ENCODE data around the gene LIMS1. TPM values are rescaled to one million over a fixed set of nuclear protein-coding genes. Genes with fewer than 3 reads are reported as not detected.

LIMS1 gene
- total and polyA plus RNA-seq, 2 experiments from 2014 or later: 82.0 to 122 TPM

GRCh38 chr2:108621087-108621559 is 86.9 kb downstream of the LIMS1 start:
- no peaks in the 10 kb centered on the region for H3F3A ChIP-seq (ENCODE audit: insufficient read depth)
- no peaks in the 10 kb centered on the region for H3K9me3 ChIP-seq (ENCODE audit: low read depth)
- no peaks in the 10 kb centered on the region for H4K20me1 ChIP-seq (ENCODE audit: insufficient read depth)
- H3K9me2 ChIP-seq (ENCODE audit: insufficient read depth): no peaks in the 10 kb centered on the region
- no peak overlapping the region for H3K27ac ChIP-seq
- H2AFZ ChIP-seq: no peak overlapping the region
- peaks cover 99% of the 10 kb centered on the region for H3K79me2 ChIP-seq (ENCODE audit: insufficient read depth)
- 92 to 93% methylated on average over 8 of the region's 8 CpGs for WGBS, 2 experiments (ENCODE audit: low coverage in 1 of 2, low lambda C conversion rate in 2 of 2, missing lambda C conversion rate in 2 of 2)
- H3K4me2 ChIP-seq (ENCODE audit: unreplicated experiment): no peak overlapping the region
- no peak overlapping the region for H3K4me3 ChIP-seq
- H3K9ac ChIP-seq: no peak overlapping the region
- peaks cover 20% of the 10 kb centered on the region for H3K4me1 ChIP-seq (ENCODE audit: insufficient read depth)
- TF ChIP-seq EZH2phosphoT487 (IDR thresholded peaks at IDR 0.05; ENCODE audit: insufficient read depth, low read depth) (no peak), EZH2 (IDR thresholded peaks at IDR 0.05; ENCODE audit: insufficient read depth, poor library complexity, severe bottlenecking) (no peak)
- DNase-seq: peak; percentile 20
- no peaks in the 10 kb centered on the region for H3K27me3 ChIP-seq (replicated peaks; ENCODE audit: insufficient read depth)
- no peaks in the 10 kb centered on the region for H3K36me3 ChIP-seq (ENCODE audit: low read depth)
- in situ Hi-C loops (cut with MboI): no loop called here

GRCh38 chr2:108621687-108622681 is 87.7 kb downstream of the LIMS1 start:
- Histone ChIP-seq H3K9me3 (ENCODE audit: low read depth) (no peaks in the 10 kb centered on the region), H3F3A (ENCODE audit: insufficient read depth) (no peaks in the 10 kb centered on the region), H2AFZ (no peak overlapping the region), H3K4me2 (ENCODE audit: unreplicated experiment) (no peak overlapping the region), H3K4me1 (ENCODE audit: insufficient read depth) (peaks cover 16% of the 10 kb centered on the region), H3K9me2 (ENCODE audit: insufficient read depth) (no peaks in the 10 kb centered on the region), H4K20me1 (ENCODE audit: insufficient read depth) (no peaks in the 10 kb centered on the region), H3K9ac (no peak overlapping the region), H3K79me2 (ENCODE audit: insufficient read depth) (peaks cover 99% of the 10 kb centered on the region), H3K4me3 (no peak overlapping the region), H3K27me3 (replicated peaks; ENCODE audit: insufficient read depth) (no peaks in the 10 kb centered on the region), H3K27ac (no peak overlapping the region), H3K36me3 (ENCODE audit: low read depth) (no peaks in the 10 kb centered on the region)
- DNase-seq: no peak
- WGBS, 2 experiments (ENCODE audit: low coverage in 1 of 2, low lambda C conversion rate in 2 of 2, missing lambda C conversion rate in 2 of 2): 100% methylated on average over 2 of the region's 2 CpGs
- in situ Hi-C loops (cut with MboI): no loop called here
- TF ChIP-seq EZH2phosphoT487 (IDR thresholded peaks at IDR 0.05; ENCODE audit: insufficient read depth, low read depth) (no peak), EZH2 (IDR thresholded peaks at IDR 0.05; ENCODE audit: insufficient read depth, poor library complexity, severe bottlenecking) (no peak)

GRCh38 chr2:108623616-108624015 is 89.3 kb downstream of the LIMS1 start:
- WGBS, 2 experiments (ENCODE audit: low coverage in 1 of 2, low lambda C conversion rate in 2 of 2, missing lambda C conversion rate in 2 of 2): 54 to 57% methylated on average over 6 of the region's 6 CpGs

GRCh38 chr2:108625186-108625827 is 91.0 kb downstream of the LIMS1 start:
- no peaks in the 10 kb centered on the region for H3F3A ChIP-seq (ENCODE audit: insufficient read depth)
- in situ Hi-C loops (cut with MboI): no loop called here
- WGBS, 2 experiments (ENCODE audit: low coverage in 1 of 2, low lambda C conversion rate in 2 of 2, missing lambda C conversion rate in 2 of 2): 97 to 98% methylated on average over 5 of the region's 5 CpGs
- no peak overlapping the region for H3K4me2 ChIP-seq (ENCODE audit: unreplicated experiment)
- H3K9me3 ChIP-seq (ENCODE audit: low read depth): no peaks in the 10 kb centered on the region
- H3K27me3 ChIP-seq (replicated peaks; ENCODE audit: insufficient read depth): no peaks in the 10 kb centered on the region
- 0 out of 2 replicates have a peak, but pooled peaks cover 6% of the 10 kb centered on the region for H3K4me1 ChIP-seq (ENCODE audit: insufficient read depth)
- no peak overlapping the region for H3K27ac ChIP-seq
- peaks cover 99% of the 10 kb centered on the region for H3K79me2 ChIP-seq (ENCODE audit: insufficient read depth)
- TF ChIP-seq EZH2phosphoT487 (IDR thresholded peaks at IDR 0.05; ENCODE audit: insufficient read depth, low read depth) (no peak), EZH2 (IDR thresholded peaks at IDR 0.05; ENCODE audit: insufficient read depth, poor library complexity, severe bottlenecking) (no peak)
- no peak for DNase-seq
- no peak overlapping the region for H2AFZ ChIP-seq
- no peaks in the 10 kb centered on the region for H3K36me3 ChIP-seq (ENCODE audit: low read depth)
- no peaks in the 10 kb centered on the region for H3K9me2 ChIP-seq (ENCODE audit: insufficient read depth)
- H4K20me1 ChIP-seq (ENCODE audit: insufficient read depth): no peaks in the 10 kb centered on the region
- no peak overlapping the region for H3K9ac ChIP-seq
- no peak overlapping the region for H3K4me3 ChIP-seq

More at GRCh38 chr2:108623616-108624015, 89.3 kb downstream of the LIMS1 start:
- TF ChIP-seq EZH2phosphoT487 (IDR thresholded peaks at IDR 0.05; ENCODE audit: insufficient read depth, low read depth) (no peak), EZH2 (IDR thresholded peaks at IDR 0.05; ENCODE audit: insufficient read depth, poor library complexity, severe bottlenecking) (no peak)
- Histone ChIP-seq H4K20me1 (ENCODE audit: insufficient read depth) (no peaks in the 10 kb centered on the region), H3K4me2 (ENCODE audit: unreplicated experiment) (no peak overlapping the region), H3F3A (ENCODE audit: insufficient read depth) (no peaks in the 10 kb centered on the region), H3K9me2 (ENCODE audit: insufficient read depth) (no peaks in the 10 kb centered on the region), H3K79me2 (ENCODE audit: insufficient read depth) (peaks cover 99% of the 10 kb centered on the region), H3K9ac (no peak overlapping the region), H3K4me3 (no peak overlapping the region), H2AFZ (no peak overlapping the region), H3K27me3 (replicated peaks; ENCODE audit: insufficient read depth) (no peaks in the 10 kb centered on the region), H3K9me3 (ENCODE audit: low read depth) (no peaks in the 10 kb centered on the region), H3K4me1 (ENCODE audit: insufficient read depth) (peaks cover 11% of the 10 kb centered on the region; the same call in 1 of the 2 replicates), H3K27ac (no peak overlapping the region), H3K36me3 (ENCODE audit: low read depth) (no peaks in the 10 kb centered on the region)
- DNase-seq: peak; percentile 22
- in situ Hi-C loops (cut with MboI): no loop called here

Measured in GM23248 (cell line).